Astrocyte (in vitro differentiated cells and primary cell): ENCODE results near the gene ARHGAP24.

Source experiments
- EZH2 ChIP-seq: IDR thresholded peaks from 2 replicates; pipeline ENCODE4 v1.6.1; 2012; ENCODE audit warnings: mild to moderate bottlenecking, low read length, inconsistent platforms; ENCODE audit not compliant: insufficient read depth
- TF ChIP-seq, protein P1 (sequence below): IDR thresholded peaks from 2 replicates; pipeline ENCODE4 v1.5.1; 2011; ENCODE audit warnings: low read depth, mild to moderate bottlenecking, inconsistent platforms, low read length, moderate library complexity; ENCODE audit not compliant: insufficient read depth

DNA sequence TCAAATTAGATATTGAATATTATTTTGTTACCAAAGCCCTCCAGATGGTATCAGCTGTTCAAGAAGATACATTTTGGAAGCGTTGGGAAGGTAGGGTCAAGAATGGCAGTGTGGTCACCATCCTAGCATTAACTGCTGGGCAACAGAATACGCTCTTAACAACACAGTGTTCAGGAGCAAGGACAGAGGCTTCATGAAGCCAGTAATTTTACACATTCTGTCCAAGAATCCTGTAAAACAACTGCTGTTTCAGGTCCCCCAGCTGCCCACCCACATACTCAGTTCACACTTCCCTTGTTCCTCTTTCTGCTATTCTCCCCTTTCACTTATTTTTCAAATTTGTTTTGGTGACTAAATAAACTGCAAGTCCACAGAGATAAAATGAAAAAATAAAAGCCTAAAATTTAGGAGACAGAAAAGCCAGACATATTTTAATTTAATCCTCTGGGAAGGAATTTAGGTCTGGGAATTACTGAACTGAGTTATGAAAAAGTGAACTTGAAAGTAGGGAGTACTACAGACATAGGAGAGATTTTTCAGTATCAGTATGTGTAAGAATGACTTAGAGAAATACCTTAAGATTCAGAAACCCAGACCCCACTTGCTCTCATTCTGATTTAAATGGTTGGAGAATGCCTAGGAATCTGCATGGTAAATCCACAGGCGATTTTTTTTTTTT lies 478.2 kb downstream of the ARHGAP24 start:
- TF ChIP-seq, protein P1, sequence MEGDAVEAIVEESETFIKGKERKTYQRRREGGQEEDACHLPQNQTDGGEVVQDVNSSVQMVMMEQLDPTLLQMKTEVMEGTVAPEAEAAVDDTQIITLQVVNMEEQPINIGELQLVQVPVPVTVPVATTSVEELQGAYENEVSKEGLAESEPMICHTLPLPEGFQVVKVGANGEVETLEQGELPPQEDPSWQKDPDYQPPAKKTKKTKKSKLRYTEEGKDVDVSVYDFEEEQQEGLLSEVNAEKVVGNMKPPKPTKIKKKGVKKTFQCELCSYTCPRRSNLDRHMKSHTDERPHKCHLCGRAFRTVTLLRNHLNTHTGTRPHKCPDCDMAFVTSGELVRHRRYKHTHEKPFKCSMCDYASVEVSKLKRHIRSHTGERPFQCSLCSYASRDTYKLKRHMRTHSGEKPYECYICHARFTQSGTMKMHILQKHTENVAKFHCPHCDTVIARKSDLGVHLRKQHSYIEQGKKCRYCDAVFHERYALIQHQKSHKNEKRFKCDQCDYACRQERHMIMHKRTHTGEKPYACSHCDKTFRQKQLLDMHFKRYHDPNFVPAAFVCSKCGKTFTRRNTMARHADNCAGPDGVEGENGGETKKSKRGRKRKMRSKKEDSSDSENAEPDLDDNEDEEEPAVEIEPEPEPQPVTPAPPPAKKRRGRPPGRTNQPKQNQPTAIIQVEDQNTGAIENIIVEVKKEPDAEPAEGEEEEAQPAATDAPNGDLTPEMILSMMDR: no peak
- no peak for TF ChIP-seq EZH2
